Heart left ventricle (tissue), 16 donors: ENCODE measurements around the gene SYNPO. TPM values are rescaled to one million over a fixed set of nuclear protein-coding genes. Genes with fewer than 3 reads are reported as not detected.

Experiments
- ATAC-seq, 4 donors: fragments of 200-7000 bp; cut with Tn5 transposase; one replicate each; pipeline ENCODE4 v1.9.1; 2020 to 2022; ENCODE audit warnings: moderate library complexity in 4 of 4, mild to moderate bottlenecking in 3 of 4, moderate number of reproducible peaks in 1 of 4
- DNase-seq, 5 donors: peaks; one replicate each; pipeline ENCODE4 v3.0.0-alpha.2; 2020
- H3K27ac ChIP-seq, 12 donors: fragments of 200-600 bp; sonication (generic) in 4 of 12; one replicate each; pipeline versions ENCODE4 v1.5.0 to v1.8.0; 2016 to 2022; ENCODE audit warnings: mild to moderate bottlenecking in 2 of 12
- H3K27me3 ChIP-seq, 9 donors: fragments of 200-600 bp; sonication (generic) in 2 of 9; one replicate each; pipeline versions ENCODE4 v1.5.1 to v1.8.0; 2016 to 2022; ENCODE audit warnings: mild to moderate bottlenecking in 3 of 9
- H3K36me3 ChIP-seq, 9 donors: fragments of 200-600 bp; sonication (generic) in 2 of 9; one replicate each; pipeline versions ENCODE4 v1.5.0 to v1.8.0; 2018 to 2022; ENCODE audit warnings: mild to moderate bottlenecking in 2 of 9
- H3K4me1 ChIP-seq, 12 donors: fragments of 200-600 bp; sonication (generic) in 4 of 12; one replicate each; pipeline versions ENCODE4 v1.5.0 to v1.8.0; 2016 to 2022; ENCODE audit warnings: mild to moderate bottlenecking in 3 of 12
- H3K4me3 ChIP-seq, 12 donors: fragments of 200-600 bp; sonication (generic) in 4 of 12; one replicate each; pipeline versions ENCODE4 v1.5.0 to v1.8.0; 2017 to 2022; ENCODE audit warnings: mild to moderate bottlenecking in 9 of 12, moderate library complexity in 4 of 12
- H3K9me3 ChIP-seq, 12 donors: fragments of 200-600 bp; sonication (generic) in 4 of 12; one replicate each; pipeline versions ENCODE4 v1.5.0 to v1.8.0; 2016 to 2022; ENCODE audit warnings: mild to moderate bottlenecking in 1 of 12
- CTCF ChIP-seq, 12 donors: fragments of 200-600 bp; sonication (generic) in 4 of 12; IDR thresholded peaks; one replicate each; pipeline versions ENCODE4 v1.5.0 to v1.8.0; 2018 to 2022; ENCODE audit warnings: antibody characterized with exemption in 12 of 12, mild to moderate bottlenecking in 5 of 12
- POLR2A ChIP-seq, 2 donors: fragments of 450-650 bp; IDR thresholded peaks; one replicate each; pipeline ENCODE4 v1.6.1; 2017; ENCODE audit warnings: antibody characterized with exemption in 2 of 2, mild to moderate bottlenecking in 2 of 2, moderate library complexity in 2 of 2
- WGBS, 4 donors: extraction: QIAGEN DNeasy Blood & Tissue Kit in 2 of 4; methylation state at CpG; one replicate each; pipeline versions ENCODE4 v1.1.5 to v1.1.7; 2013 to 2018; 5-methylcytosine and 5-hydroxymethylcytosine counted together
- intact Hi-C, 10 donors: fragments of 100-400 bp; cut with DNase I; formaldehyde crosslinking; loops; one replicate each; pipeline versions ENCODE4 v1.11.1 to v1.14.2; 2022
- polyA plus RNA-seq, 2 donors: library from polyadenylated mRNA; stranded (reverse); fragments of 200-250 nt; gene quantifications; one replicate each; pipeline ENCODE4 v1.2.3, GENCODE V29; 2013
- total RNA-seq, 9 donors: library from RNA; depleted of rRNA in 2 of 9; stranded (reverse); fragments of >200 nt in 2 of 9; fragmentation: NEBNext Ultra II Directional in 3 of 9; extraction: Animal tissue kit (Norgen Biotek cat#: 25700) in 3 of 9; gene quantifications; one replicate each; pipeline versions ENCODE4 v1.1.0 to v1.2.4, GENCODE V29; 2016 to 2023
- donor health status: ischemic (EF 13 %, LVEDD 7.1; RV severe dilation, severe dysfunction).
- donor health status: healthy with polysubstance abuse.
- donor health status: DM: no; HTN: yes; CAD: no.
- donor health status: DM: no; HTN: no; CAD: no.
- donor health status: ischemic (EF 25% LVEDD 6.9; RV normal size, moderate dysfunction).
- donor health status: ischemic (EF 25% LVEDD 5.7; RV mildly dilated, moderate dysfunction).
- donor health status: healthy.
- donor health status: DM: yes; HTN: yes; CAD: no.
- donor health status: ischemic (EF 35%, LVEDD 5.7; RV mildly dilated, moderate dysfunction).
- donor health status: nonischemic (EF 11% LVEDD 7.7; RV severe dilation, severe dysfunction).
- donor health status: DM: yes; HTN: yes; CAD: no.
- donor health status: PGD.
- donor health status: ischemic (EF 29% LVEDD 5.4; RV normal size, mild dysfunction).
- donor health status: nonischemic (EF 23%, LVEDD 6.1; RV moderate dilation, normal function).

The SYNPO gene
- total and polyA plus RNA-seq, 11 donors, result 304 to 791 (median 590) TPM

DNA sequence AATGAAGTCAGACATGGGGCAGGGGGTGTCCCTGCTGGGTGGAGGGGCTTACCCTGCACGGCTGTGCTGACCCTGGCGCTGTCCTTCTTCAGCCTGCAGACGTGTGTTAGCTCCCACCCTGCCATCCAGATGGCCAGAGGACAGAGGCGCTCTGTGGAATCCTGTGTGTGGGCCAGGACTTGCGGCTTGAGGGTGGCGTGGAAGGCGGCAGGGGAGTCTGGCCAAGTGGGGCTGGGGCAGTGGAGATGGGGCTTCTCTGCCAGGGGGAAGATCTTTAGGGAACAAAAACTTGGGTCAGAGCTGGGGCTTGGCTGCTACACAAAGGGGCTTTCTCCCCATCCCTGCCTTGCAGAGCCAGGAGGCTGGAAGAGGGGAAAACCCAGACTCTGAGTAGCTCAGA lies 46.5 kb upstream of the SYNPO start:
- peak in 1 of 5 donors; percentile 27 for DNase-seq
- WGBS, 4 donors, result 45 to 67% (median 57%) methylated on average over 7 of the region's 7 CpGs

DNA sequence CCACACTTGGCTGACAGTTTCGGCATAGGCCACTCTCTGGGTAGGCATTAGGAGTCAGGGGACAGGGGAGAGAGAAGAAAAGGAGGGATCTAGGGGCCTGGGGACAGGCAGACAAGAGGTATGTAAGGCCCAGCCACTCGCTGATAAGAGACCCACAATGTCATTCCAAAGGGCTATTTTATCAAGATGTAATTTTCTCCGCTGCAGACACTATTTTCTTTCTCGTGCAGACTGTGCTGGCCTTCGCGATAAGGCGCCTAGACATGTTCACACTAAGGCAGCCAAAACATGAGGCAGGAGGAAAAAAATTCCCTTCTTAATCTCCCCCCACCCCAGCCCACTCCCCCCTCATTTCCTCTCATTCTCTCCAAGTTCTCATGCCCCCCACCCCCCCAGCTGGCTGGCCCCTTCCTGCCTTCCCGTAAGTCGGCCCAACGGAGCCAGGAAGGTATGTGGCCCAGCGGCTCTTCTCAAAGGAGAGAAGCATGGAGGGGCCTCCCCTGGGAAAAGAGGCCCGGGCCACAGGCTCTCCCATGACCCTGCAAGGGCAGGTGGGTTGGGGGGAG lies 44.9 kb upstream of the SYNPO start:
- peak in 3 of 4 donors; percentile 13 to 38 (median 20) for ATAC-seq
- peak overlapping the region; percentile 22 to 90 (median 76) for H3K27ac ChIP-seq
- WGBS, 4 donors, result 40 to 52% (median 49%) methylated on average over 12 of the region's 12 CpGs
- H3K36me3 ChIP-seq, result no peaks in the 10 kb centered on the region
- no peaks in the 10 kb centered on the region for H3K27me3 ChIP-seq
- no peaks in the 10 kb centered on the region for H3K9me3 ChIP-seq
- H3K4me3 ChIP-seq, result no peak overlapping the region
- DNase-seq, result peak in 4 of 5 donors; percentile 66 to 73 (median 68)
- peaks cover 20 to 92% (median 73%) of the 10 kb centered on the region in 12 donors for H3K4me1 ChIP-seq
- intact Hi-C loops, result loop anchor here in 2 of 10 donors (2.0 to 5.0 kb wide), 2 partner anchors 43 to 57 kb away; no protein-coding TSS in a partner anchor
- no peak for TF ChIP-seq CTCF (IDR thresholded peaks at IDR 0.05)
- TF ChIP-seq POLR2A (IDR thresholded peaks at IDR 0.05), result no peak

More for the DNA sequence above, 46.5 kb upstream of the SYNPO start:
- H3K4me3 ChIP-seq, result no peak overlapping the region
- H3K9me3 ChIP-seq, result no peaks in the 10 kb centered on the region
- no peaks in the 10 kb centered on the region for H3K27me3 ChIP-seq
- peak in 1 of 4 donors; percentile 5 for ATAC-seq
- no peak for TF ChIP-seq CTCF (IDR thresholded peaks at IDR 0.05)
- no peak for TF ChIP-seq POLR2A (IDR thresholded peaks at IDR 0.05)
- peaks cover 10 to 91% (median 74%) of the 10 kb centered on the region in 12 donors for H3K4me1 ChIP-seq
- peak overlapping the region; percentile 25 to 89 (median 64) for H3K27ac ChIP-seq
- H3K36me3 ChIP-seq, result no peaks in the 10 kb centered on the region
- intact Hi-C loops, result loop anchor here in 4 of 10 donors (2.0 to 5.0 kb wide), 4 partner anchors 33 to 63 kb away; no protein-coding TSS in a partner anchor

- H3K36me3 ChIP-seq, result no peaks in the 10 kb centered on the region
- no peak overlapping the region for H3K4me3 ChIP-seq
- H3K27ac ChIP-seq, result peak overlapping the region; percentile 15 to 90 (median 75)
- peaks cover 20 to 92% (median 73%) of the 10 kb centered on the region in 12 donors for H3K4me1 ChIP-seq
- no peak for ATAC-seq
- H3K27me3 ChIP-seq, result no peaks in the 10 kb centered on the region
- intact Hi-C loops, result loop anchor here in 1 of 10 donors (5.0 kb wide), 1 partner anchor 56 kb away; no protein-coding TSS in a partner anchor
- 64 to 81% (median 73%) methylated on average over 8 to 9 of the region's 9 CpGs for WGBS, 4 donors
- no peak for TF ChIP-seq POLR2A (IDR thresholded peaks at IDR 0.05)
- no peak for TF ChIP-seq CTCF (IDR thresholded peaks at IDR 0.05)
- H3K9me3 ChIP-seq, result no peaks in the 10 kb centered on the region
- peak in 1 of 5 donors; percentile 21 for DNase-seq
These were observed 44.1 kb upstream of the SYNPO start for GRCh38 chr5:150596313-150596712.

DNA sequence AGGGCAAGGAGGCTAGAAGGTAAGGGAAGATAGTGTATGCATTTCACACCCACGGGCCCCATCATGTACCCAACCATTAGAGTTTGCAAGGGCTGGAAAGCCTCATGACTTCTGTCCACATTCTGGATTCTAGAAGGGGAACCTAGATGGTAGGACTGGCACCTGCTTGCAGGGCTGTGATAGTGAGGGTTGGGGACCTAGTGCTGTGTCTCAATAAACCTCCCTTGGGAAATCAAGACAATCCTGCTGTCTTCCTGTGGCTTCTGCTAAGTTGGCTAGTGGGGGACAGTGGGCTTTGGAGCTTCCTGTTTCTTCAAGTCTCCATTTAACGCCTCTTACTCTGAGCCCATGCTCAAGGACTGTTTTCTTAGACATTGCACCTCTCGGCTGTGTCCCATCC lies 43.6 kb upstream of the SYNPO start:
- intact Hi-C loops, result loop anchor here in 1 of 10 donors (5.0 kb wide), 1 partner anchor 55 kb away; no protein-coding TSS in a partner anchor
- ATAC-seq, result no peak
- H3K4me1 ChIP-seq, result peaks cover 20 to 92% (median 73%) of the 10 kb centered on the region in 12 donors

More for the DNA sequence above, 43.6 kb upstream of the SYNPO start:
- H3K27ac ChIP-seq, result peak overlapping the region in 9 of 12 donors; percentile 58 to 90 (median 79)
- whole genome bisulfite sequencing, 4 donors, result 85 to 92% (median 89%) methylated on average over 3 of the region's 3 CpGs
- TF ChIP-seq CTCF (IDR thresholded peaks at IDR 0.05), result no peak
- no peak for TF ChIP-seq POLR2A (IDR thresholded peaks at IDR 0.05)
- H3K36me3 ChIP-seq, result no peaks in the 10 kb centered on the region
- H3K4me3 ChIP-seq, result no peak overlapping the region
- H3K27me3 ChIP-seq, result no peaks in the 10 kb centered on the region
- no peak for DNase-seq
- no peaks in the 10 kb centered on the region for H3K9me3 ChIP-seq
